Measurements from ENCODE around the gene WASF3. TPM values are rescaled to one million over a fixed set of nuclear protein-coding genes. Genes with fewer than 3 reads are reported as not detected.

The WASF3 gene, protein sequence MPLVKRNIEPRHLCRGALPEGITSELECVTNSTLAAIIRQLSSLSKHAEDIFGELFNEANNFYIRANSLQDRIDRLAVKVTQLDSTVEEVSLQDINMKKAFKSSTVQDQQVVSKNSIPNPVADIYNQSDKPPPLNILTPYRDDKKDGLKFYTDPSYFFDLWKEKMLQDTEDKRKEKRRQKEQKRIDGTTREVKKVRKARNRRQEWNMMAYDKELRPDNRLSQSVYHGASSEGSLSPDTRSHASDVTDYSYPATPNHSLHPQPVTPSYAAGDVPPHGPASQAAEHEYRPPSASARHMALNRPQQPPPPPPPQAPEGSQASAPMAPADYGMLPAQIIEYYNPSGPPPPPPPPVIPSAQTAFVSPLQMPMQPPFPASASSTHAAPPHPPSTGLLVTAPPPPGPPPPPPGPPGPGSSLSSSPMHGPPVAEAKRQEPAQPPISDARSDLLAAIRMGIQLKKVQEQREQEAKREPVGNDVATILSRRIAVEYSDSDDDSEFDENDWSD
- total RNA-seq (2014; rRNA removed) (2.0 and 2.6 TPM in 2 replicates), Bru-seq, nascent RNA (percentile 51 among the genes with signal in this experiment), BruChase-seq, experiment 1, labeled RNA remaining after a 6-hour chase (percentile 49 among the genes with signal in this experiment), BruChase-seq, experiment 2, labeled RNA remaining after a 2-hour chase (percentile 52 among the genes with signal in this experiment)
- long read RNA-seq, full-length matches to known transcripts, result 1 of 3 reads
- long read RNA-seq, partial matches to known transcripts, result 2 of 3 reads
- long read RNA-seq, other reads (novel, unspliced or antisense), result 0 of 3 reads

GRCh38 chr13:26557393-26558073, at the start of gene WASF3:
WASF3 (plus strand) TSS chr13:26557683; CDS start chr13:26642271, 84,588 bp downstream.
- H3K9me2 ChIP-seq (replicated peaks; ENCODE audit: low read length), result no peaks in the 10 kb centered on the region
- no TSS peak for BruUV-seq (replicated peaks)
- peak within 1 kb of the TSS; percentile 69 for H3K4me3 ChIP-seq (ENCODE audit: low read length)
- H3K9ac ChIP-seq (ENCODE audit: low read length), result peak within 1 kb of the TSS; percentile 35; the same call in 1 of the 2 replicates
- H3K4me1 ChIP-seq (ENCODE audit: insufficient read depth, low read length), result no peaks in the 10 kb centered on the region
- H3K36me3 ChIP-seq (ENCODE audit: low read depth, low read length), result no peaks in the 10 kb centered on the region
- no peaks in the 10 kb centered on the region for H3F3A ChIP-seq (ENCODE audit: low read length, unreplicated experiment)
- no peak within 1 kb of the TSS for H3K27ac ChIP-seq (ENCODE audit: low read length)
- peak within 1 kb of the TSS; percentile 73 for H2AFZ ChIP-seq (ENCODE audit: low read length)
- peak within 1 kb of the TSS; percentile 84 for H3K4me2 ChIP-seq (ENCODE audit: low read length)
- ChIA-PET CTCF (no interaction called here), POLR2A (ENCODE audit: unreplicated experiment) (no interaction called here)
- intact Hi-C loops (cut with micrococcal nuclease), result no loop called here
- DNase-seq (peak; percentile 88), ATAC-seq (peak; percentile 98)
- no peaks in the 10 kb centered on the region for H3K9me3 ChIP-seq (ENCODE audit: low read length)
- H3K27me3 ChIP-seq (ENCODE audit: low read length), result peaks cover 48% of the 10 kb centered on the region
- H3K79me2 ChIP-seq (ENCODE audit: low read length), result no peaks in the 10 kb centered on the region
- no peaks in the 10 kb centered on the region; the same call in 1 of the 2 replicates for H4K20me1 ChIP-seq (ENCODE audit: low read length)
- no peak for TF ChIP-seq CTCF (conservative IDR thresholded peaks at IDR 0.05; ENCODE audit: low read depth, low read length)
- TF ChIP-seq EZH2phosphoT487 (IDR thresholded peaks at IDR 0.05; ENCODE audit: borderline replicate concordance, low read length), result no peak
- TF ChIP-seq EZH2 (IDR thresholded peaks at IDR 0.05; ENCODE audit: low read length, unreplicated experiment), result no peak

DNA sequence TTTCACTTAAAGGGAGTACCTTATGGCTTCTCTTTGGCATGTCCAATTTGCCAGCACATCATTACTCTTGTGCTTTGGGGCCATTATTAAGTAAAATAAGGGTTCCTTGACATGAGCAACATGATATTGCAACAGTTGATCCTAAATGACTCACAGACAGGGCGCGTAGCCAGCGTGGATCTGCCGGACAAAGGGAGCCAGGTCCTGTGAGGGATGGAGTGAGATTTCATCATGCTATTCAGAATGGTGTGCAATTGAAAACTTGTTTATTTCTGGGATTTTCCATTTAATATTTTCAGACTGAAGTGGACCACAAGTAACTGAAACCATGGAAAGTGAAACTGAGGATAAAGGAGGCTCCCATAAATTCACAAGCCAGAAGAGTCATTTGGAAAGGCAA, 48.6 kb upstream of the WASF3 start:
- no peaks in the 10 kb centered on the region for H3F3A ChIP-seq (ENCODE audit: low read length, unreplicated experiment)
- H4K20me1 ChIP-seq (ENCODE audit: low read length), result no peaks in the 10 kb centered on the region
- TF ChIP-seq EZH2 (IDR thresholded peaks at IDR 0.05; ENCODE audit: low read length, unreplicated experiment) (no peak), EZH2phosphoT487 (IDR thresholded peaks at IDR 0.05; ENCODE audit: borderline replicate concordance, low read length) (no peak), CTCF (conservative IDR thresholded peaks at IDR 0.05; ENCODE audit: low read depth, low read length) (no peak)
- no TSS peak for BruUV-seq (replicated peaks)
- no peaks in the 10 kb centered on the region for H3K4me1 ChIP-seq (ENCODE audit: insufficient read depth, low read length)
- ATAC-seq (peak; percentile 67), DNase-seq (peak; percentile 88)
- no peak overlapping the region for H2AFZ ChIP-seq (ENCODE audit: low read length)
- ChIA-PET CTCF (no interaction called here), POLR2A (ENCODE audit: unreplicated experiment) (no interaction called here)
- H3K9me3 ChIP-seq (ENCODE audit: low read length), result 0 out of 2 replicates have a peak, but pooled peaks cover 7% of the 10 kb centered on the region
- H3K4me2 ChIP-seq (ENCODE audit: low read length), result no peak overlapping the region; the same call in 1 of the 2 replicates
- peaks cover 8% of the 10 kb centered on the region; the same call in 1 of the 2 replicates for H3K27me3 ChIP-seq (ENCODE audit: low read length)
- H3K9me2 ChIP-seq (replicated peaks; ENCODE audit: low read length), result no peaks in the 10 kb centered on the region
- no peak overlapping the region for H3K4me3 ChIP-seq (ENCODE audit: low read length)
- H3K9ac ChIP-seq (ENCODE audit: low read length), result no peak overlapping the region
- intact Hi-C loops (cut with micrococcal nuclease), result no loop called here
- no peaks in the 10 kb centered on the region for H3K36me3 ChIP-seq (ENCODE audit: low read depth, low read length)
- H3K27ac ChIP-seq (ENCODE audit: low read length), result no peak overlapping the region
- no peaks in the 10 kb centered on the region for H3K79me2 ChIP-seq (ENCODE audit: low read length)

All from PC-3 (cell line).